ENCODE results near the gene EIF3J.

The EIF3J gene

GRCh38 chr15:44574734-44575133, 37.8 kb downstream of the EIF3J start:
- Mint-ChIP-seq H3K36me3 (ENCODE audit: low read depth) (peaks cover 44% of the 10 kb centered on the region), H3K4me3 (no peak overlapping the region), H3K9me3 (no peaks in the 10 kb centered on the region), H3K4me1 (no peaks in the 10 kb centered on the region), H3K27ac (no peak overlapping the region), H3K27me3 (ENCODE audit: low read depth) (no peaks in the 10 kb centered on the region)
- no peak for TF ChIP-seq CTCF (IDR thresholded peaks at IDR 0.05; ENCODE audit: unreplicated experiment in 3 of 3)

- Mint-ChIP-seq H3K36me3 (ENCODE audit: low read depth) (peaks cover 51% of the 10 kb centered on the region), H3K4me1 (no peaks in the 10 kb centered on the region), H3K9me3 (no peaks in the 10 kb centered on the region), H3K27ac (no peak overlapping the region), H3K27me3 (ENCODE audit: low read depth) (no peaks in the 10 kb centered on the region), H3K4me3 (no peak overlapping the region)
- TF ChIP-seq CTCF (IDR thresholded peaks at IDR 0.05; ENCODE audit: unreplicated experiment in 3 of 3), result no peak
Observed at GRCh38 chr15:44580105-44580504, 43.2 kb downstream of the EIF3J start.

GRCh38 chr15:44584162-44584749, 47.3 kb downstream of the EIF3J start:
- Mint-ChIP-seq H3K36me3 (ENCODE audit: low read depth) (peaks cover 66% of the 10 kb centered on the region), H3K27ac (no peak overlapping the region), H3K4me1 (no peaks in the 10 kb centered on the region), H3K9me3 (no peaks in the 10 kb centered on the region), H3K27me3 (ENCODE audit: low read depth) (no peaks in the 10 kb centered on the region), H3K4me3 (no peak overlapping the region)
- no peak for TF ChIP-seq CTCF (IDR thresholded peaks at IDR 0.05; ENCODE audit: unreplicated experiment in 3 of 3)

- H3K4me1 Mint-ChIP-seq, result no peaks in the 10 kb centered on the region
Observed at GRCh38 chr15:44585633-44586032, 48.7 kb downstream of the EIF3J start.

GRCh38 chr15:44588541-44588940, 51.6 kb downstream of the EIF3J start:
- no peak for TF ChIP-seq CTCF (IDR thresholded peaks at IDR 0.05; ENCODE audit: unreplicated experiment in 3 of 3)
- Mint-ChIP-seq H3K4me3 (no peak overlapping the region), H3K27me3 (ENCODE audit: low read depth) (no peaks in the 10 kb centered on the region), H3K36me3 (ENCODE audit: low read depth) (peaks cover 62% of the 10 kb centered on the region), H3K9me3 (no peaks in the 10 kb centered on the region), H3K27ac (no peak overlapping the region), H3K4me1 (no peaks in the 10 kb centered on the region)

More at GRCh38 chr15:44585633-44586032, 48.7 kb downstream of the EIF3J start:
- Mint-ChIP-seq H3K27me3 (ENCODE audit: low read depth) (no peaks in the 10 kb centered on the region), H3K36me3 (ENCODE audit: low read depth) (peaks cover 66% of the 10 kb centered on the region), H3K27ac (no peak overlapping the region), H3K9me3 (no peaks in the 10 kb centered on the region), H3K4me3 (no peak overlapping the region)
- TF ChIP-seq CTCF (IDR thresholded peaks at IDR 0.05; ENCODE audit: unreplicated experiment in 3 of 3), result no peak

- Mint-ChIP-seq H3K9me3 (no peaks in the 10 kb centered on the region), H3K27ac (no peak overlapping the region), H3K36me3 (ENCODE audit: low read depth) (peaks cover 60% of the 10 kb centered on the region), H3K27me3 (ENCODE audit: low read depth) (no peaks in the 10 kb centered on the region), H3K4me3 (no peak overlapping the region), H3K4me1 (no peaks in the 10 kb centered on the region)
- no peak for TF ChIP-seq CTCF (IDR thresholded peaks at IDR 0.05; ENCODE audit: unreplicated experiment in 3 of 3)
Observed at GRCh38 chr15:44591326-44591725, 54.4 kb downstream of the EIF3J start.
